OCI-LY3 (cell line): ENCODE results near the gene DNAH17.

Source experiments
- H2AFZ ChIP-seq: fragments of 200-600, 300-600 bp; shearing (Covaris generic); 2 replicates; pipeline ENCODE4 v1.6.0; 2014; ENCODE audit warnings: antibody characterized with exemption, low read depth, low read length
- H3K27ac ChIP-seq: fragments of 200-600, 300-600 bp; sonication (generic); 2 replicates; pipeline ENCODE4 v1.5.1; 2014; ENCODE audit warnings: mild to moderate bottlenecking, low read length, moderate library complexity, mixed read lengths
- H3K27me3 ChIP-seq: fragments of 200-600, 300-600 bp; sonication (generic); 2 replicates; pipeline ENCODE4 v1.6.1; 2014; ENCODE audit warnings: low read depth, low read length, mixed read lengths
- H3K36me3 ChIP-seq: fragments of 200-600, 300-600 bp; sonication (generic); replicated peaks from 2 replicates; pipeline ENCODE3; 2014; ENCODE audit warnings: low read depth, low read length, mixed read lengths
- H3K4me1 ChIP-seq: fragments of 300-600, 200-600 bp; sonication (generic); 2 replicates; pipeline ENCODE4 v1.6.1; 2014; ENCODE audit warnings: low read length, mixed read lengths
- H3K4me2 ChIP-seq: fragments of 200-600, 300-600 bp; sonication (generic); 2 replicates; pipeline ENCODE4 v1.6.1; 2014; ENCODE audit warnings: low read length, mixed read lengths
- H3K4me3 ChIP-seq: fragments of 300-600, 200-600 bp; sonication (generic); 2 replicates; pipeline ENCODE4 v1.5.1; 2014; ENCODE audit warnings: antibody characterized with exemption, mild to moderate bottlenecking, low read length, moderate library complexity
- H3K79me2 ChIP-seq: fragments of 300-600, 200-600 bp; shearing (Covaris generic); 2 replicates; pipeline ENCODE4 v1.6.1; 2014; ENCODE audit warnings: mild to moderate bottlenecking, low read length, mixed read lengths
- H3K9ac ChIP-seq: fragments of 300-600, 200-600 bp; shearing (Covaris generic); 2 replicates; pipeline ENCODE4 v1.6.0; 2014; ENCODE audit warnings: mild to moderate bottlenecking, low read length, moderate library complexity
- H3K9me3 ChIP-seq: fragments of 200-600, 300-600 bp; shearing (Covaris generic); 2 replicates; pipeline ENCODE4 v1.6.1; 2014; ENCODE audit warnings: low read length, mixed read lengths; ENCODE audit not compliant: insufficient read depth
- H4K20me1 ChIP-seq: fragments of 200-600, 300-600 bp; sonication (generic); 2 replicates; pipeline ENCODE4 v1.6.1; 2016; ENCODE audit warnings: low read length, mixed read lengths; ENCODE audit not compliant: insufficient read depth
- CTCF ChIP-seq: fragments of 200-600, 300-600 bp; sonication (generic); IDR thresholded peaks from 2 replicates; pipeline ENCODE4 v1.5.1; 2014; ENCODE audit warnings: antibody characterized with exemption, low read length, low read depth
- EZH2phosphoT487 ChIP-seq: fragments of 200-600 bp; shearing (Covaris generic); IDR thresholded peaks from 2 replicates; pipeline ENCODE4 v1.6.1; 2018; ENCODE audit warnings: antibody characterized with exemption, mixed run types, low read depth

The DNAH17 gene

GRCh38 chr17:78558989-78559388, 18.2 kb downstream of the DNAH17 start:
- no peaks in the 10 kb centered on the region for H4K20me1 ChIP-seq
- no peak overlapping the region for H2AFZ ChIP-seq
- H3K4me1 ChIP-seq = peaks cover 8% of the 10 kb centered on the region
- no peak overlapping the region for H3K9ac ChIP-seq
- peaks cover 7% of the 10 kb centered on the region; the same call in 1 of the 2 replicates for H3K27me3 ChIP-seq
- no peak overlapping the region for H3K27ac ChIP-seq
- no peaks in the 10 kb centered on the region for H3K9me3 ChIP-seq
- H3K36me3 ChIP-seq = no peaks in the 10 kb centered on the region
- H3K4me2 ChIP-seq = no peak overlapping the region
- H3K79me2 ChIP-seq = no peaks in the 10 kb centered on the region
- no peak for TF ChIP-seq CTCF
- H3K4me3 ChIP-seq = no peak overlapping the region

GRCh38 chr17:78558181-78558850, 18.9 kb downstream of the DNAH17 start:
- Histone ChIP-seq H3K4me2 (no peak overlapping the region), H3K9ac (no peak overlapping the region), H3K4me3 (no peak overlapping the region), H3K27ac (no peak overlapping the region), H4K20me1 (no peaks in the 10 kb centered on the region), H3K36me3 (no peaks in the 10 kb centered on the region), H2AFZ (no peak overlapping the region), H3K9me3 (no peaks in the 10 kb centered on the region), H3K4me1 (peaks cover 8% of the 10 kb centered on the region), H3K79me2 (no peaks in the 10 kb centered on the region), H3K27me3 (peaks cover 1% of the 10 kb centered on the region; the same call in 1 of the 2 replicates)
- TF ChIP-seq EZH2phosphoT487 (no peak), CTCF (no peak)

GRCh38 chr17:78557598-78558039, 19.6 kb downstream of the DNAH17 start:
- H3K9me3 ChIP-seq = no peaks in the 10 kb centered on the region
- no peaks in the 10 kb centered on the region for H3K27me3 ChIP-seq
- no peak overlapping the region for H2AFZ ChIP-seq
- H3K79me2 ChIP-seq = no peaks in the 10 kb centered on the region
- H3K27ac ChIP-seq = no peak overlapping the region
- no peak overlapping the region for H3K4me2 ChIP-seq
- no peaks in the 10 kb centered on the region for H4K20me1 ChIP-seq
- no peak for TF ChIP-seq EZH2phosphoT487
- TF ChIP-seq CTCF = no peak
- H3K4me1 ChIP-seq = peaks cover 8% of the 10 kb centered on the region
- H3K4me3 ChIP-seq = no peak overlapping the region
- H3K36me3 ChIP-seq = no peaks in the 10 kb centered on the region
- no peak overlapping the region for H3K9ac ChIP-seq

- no peak overlapping the region for H2AFZ ChIP-seq
- TF ChIP-seq CTCF (no peak), EZH2phosphoT487 (no peak)
- H3K9ac ChIP-seq = no peak overlapping the region
- H3K4me2 ChIP-seq = no peak overlapping the region
- H3K9me3 ChIP-seq = no peaks in the 10 kb centered on the region
- no peaks in the 10 kb centered on the region for H3K79me2 ChIP-seq
- 0 out of 2 replicates have a peak, but pooled peaks cover 2% of the 10 kb centered on the region for H3K27me3 ChIP-seq
- no peaks in the 10 kb centered on the region for H3K36me3 ChIP-seq
- H4K20me1 ChIP-seq = no peaks in the 10 kb centered on the region
- peaks cover 8% of the 10 kb centered on the region for H3K4me1 ChIP-seq
- no peak overlapping the region for H3K4me3 ChIP-seq
- no peak overlapping the region for H3K27ac ChIP-seq
Measured at GRCh38 chr17:78556812-78557211, 20.4 kb downstream of the DNAH17 start.
